ENCODE results near the gene YDJC. TPM values are rescaled to one million over a fixed set of nuclear protein-coding genes. Genes with fewer than 3 reads are reported as not detected.

The YDJC gene
- total and polyA plus RNA-seq, 9 of the 15 experiments (the other 6 are each of a cell fraction or from before 2014, with no cell fraction given), result 13.5 to 871 (median 164) TPM

DNA sequence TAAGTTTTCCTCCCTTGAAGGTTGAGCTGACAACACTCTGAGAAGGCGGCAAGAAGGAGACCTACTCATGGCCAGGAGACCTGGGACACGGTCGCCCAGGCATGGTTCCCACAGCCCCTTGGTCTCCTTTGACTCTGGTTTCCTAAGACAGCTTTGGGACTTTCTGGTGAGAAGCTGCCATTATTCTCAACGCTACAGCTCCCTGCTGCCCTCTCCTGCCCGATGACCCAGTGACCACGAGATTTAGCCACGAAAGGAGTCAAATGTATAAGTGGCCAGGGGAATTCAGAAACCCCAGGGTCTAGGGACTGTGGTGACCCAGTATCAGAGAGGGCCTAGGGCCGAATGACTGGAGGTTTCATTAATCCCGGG, 11.6 kb upstream of the YDJC start (continued):
- TF ChIP-seq, protein P1, sequence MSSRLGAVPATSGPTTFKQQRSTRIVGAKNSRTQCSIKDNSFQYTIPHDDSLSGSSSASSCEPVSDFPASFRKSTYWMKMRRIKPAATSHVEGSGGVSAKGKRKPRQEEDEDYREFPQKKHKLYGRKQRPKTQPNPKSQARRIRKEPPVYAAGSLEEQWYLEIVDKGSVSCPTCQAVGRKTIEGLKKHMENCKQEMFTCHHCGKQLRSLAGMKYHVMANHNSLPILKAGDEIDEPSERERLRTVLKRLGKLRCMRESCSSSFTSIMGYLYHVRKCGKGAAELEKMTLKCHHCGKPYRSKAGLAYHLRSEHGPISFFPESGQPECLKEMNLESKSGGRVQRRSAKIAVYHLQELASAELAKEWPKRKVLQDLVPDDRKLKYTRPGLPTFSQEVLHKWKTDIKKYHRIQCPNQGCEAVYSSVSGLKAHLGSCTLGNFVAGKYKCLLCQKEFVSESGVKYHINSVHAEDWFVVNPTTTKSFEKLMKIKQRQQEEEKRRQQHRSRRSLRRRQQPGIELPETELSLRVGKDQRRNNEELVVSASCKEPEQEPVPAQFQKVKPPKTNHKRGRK (tag; IDR thresholded peaks at IDR 0.05), result no peak
- no peak for TF ChIP-seq SRSF1 (IDR thresholded peaks at IDR 0.05; ENCODE audit: low read depth, low read length)
- TF ChIP-seq RBM39 (optimal IDR thresholded peaks at IDR 0.05; ENCODE audit: low read depth, low read length), result no peak
- no peak for TF ChIP-seq POLR2B (IDR thresholded peaks at IDR 0.05; ENCODE audit: low read depth, partially characterized antibody)
- no peak for TF ChIP-seq EWSR1 (IDR thresholded peaks at IDR 0.05; ENCODE audit: borderline replicate concordance, low read depth, partially characterized antibody)
- TF ChIP-seq EZH2 (IDR thresholded peaks at IDR 0.05; ENCODE audit: borderline replicate concordance, low read depth, low read length), result no peak
- TF ChIP-seq POLR2G (IDR thresholded peaks at IDR 0.05; ENCODE audit: low read depth, low read length), result no peak
- TF ChIP-seq USF1 (CRISPR knock-in tag; IDR thresholded peaks at IDR 0.05), result no peak
- no peak; the same call in 1 of the 2 replicates for TF ChIP-seq CHD2 (IDR thresholded peaks at IDR 0.05; ENCODE audit: low read depth, low read length)
- no peak for TF ChIP-seq L3MBTL2 (IDR thresholded peaks at IDR 0.05)
- no peak for TF ChIP-seq XRCC3 (IDR thresholded peaks at IDR 0.05)
- TF ChIP-seq ASH1L (IDR thresholded peaks at IDR 0.05; ENCODE audit: borderline replicate concordance, low read depth, partially characterized antibody), result no peak
- TF ChIP-seq TCF3 (CRISPR knock-in tag; IDR thresholded peaks at IDR 0.05), result no peak
- no peak for TF ChIP-seq FOXJ3 (CRISPR knock-in tag; IDR thresholded peaks at IDR 0.05)
- no peak for TF ChIP-seq NCOA2 (IDR thresholded peaks at IDR 0.05; ENCODE audit: partially characterized antibody in 2 of 2)
- TF ChIP-seq, protein P2, sequence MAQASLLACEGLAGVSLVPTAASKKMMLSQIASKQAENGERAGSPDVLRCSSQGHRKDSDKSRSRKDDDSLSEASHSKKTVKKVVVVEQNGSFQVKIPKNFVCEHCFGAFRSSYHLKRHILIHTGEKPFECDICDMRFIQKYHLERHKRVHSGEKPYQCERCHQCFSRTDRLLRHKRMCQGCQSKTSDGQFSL (CRISPR knock-in tag; IDR thresholded peaks at IDR 0.05), result no peak
- TF ChIP-seq, protein P2 (tag; IDR thresholded peaks at IDR 0.05), result no peak
- TF ChIP-seq ZNF766 (CRISPR knock-in tag; conservative IDR thresholded peaks at IDR 0.05), result no peak
- TF ChIP-seq PRMT5 (CRISPR knock-in tag; IDR thresholded peaks at IDR 0.05), result no peak
- no peak for TF ChIP-seq TFE3 (CRISPR knock-in tag; IDR thresholded peaks at IDR 0.05)
- no peak for TF ChIP-seq GABPA (tag; conservative IDR thresholded peaks at IDR 0.05; ENCODE audit: low read depth)
- TF ChIP-seq ZNF551 (CRISPR knock-in tag; IDR thresholded peaks at IDR 0.05), result no peak
- no peak for TF ChIP-seq ZNF431 (CRISPR knock-in tag; IDR thresholded peaks at IDR 0.05)
- TF ChIP-seq CGGBP1 (CRISPR knock-in tag; IDR thresholded peaks at IDR 0.05), result no peak
- no peak for TF ChIP-seq ZNF41 (CRISPR knock-in tag; conservative IDR thresholded peaks at IDR 0.05)

All from K562 (cell line).